PC-3 (cell line): Measurements from ENCODE around the gene SLC52A1.

Experiments used
- CTCF ChIP-seq: fragments of 300-600 bp; sonication (generic); conservative IDR thresholded peaks from 2 replicates; pipeline ENCODE4 v1.5.1; 2017; ENCODE audit warnings: antibody characterized with exemption, low read depth, mild to moderate bottlenecking, low read length
- EZH2 ChIP-seq: fragments of 300-600 bp; sonication (generic); IDR thresholded peaks from one replicate; pipeline ENCODE4 v1.6.1; 2017; ENCODE audit warnings: antibody characterized with exemption, mild to moderate bottlenecking, low read length; ENCODE audit not compliant: unreplicated experiment

- TF ChIP-seq CTCF, result no peak
- TF ChIP-seq EZH2, result no peak
Measured at GRCh38 chr17:5033352-5034015, 1.7 kb downstream of the SLC52A1 start.
